IMR-90 (cell line): ENCODE measurements around the gene VAMP4. TPM values are rescaled to one million over a fixed set of nuclear protein-coding genes. Genes with fewer than 3 reads are reported as not detected.

Experiments
- ATAC-seq: fragments of 200-7000 bp; cut with Tn5 transposase; 2 replicates; pipeline ENCODE4 v1.9.1; 2020; ENCODE audit warnings: low read depth, mild to moderate bottlenecking, moderate library complexity
- BruUV-seq: library from RNA; stranded (reverse); fragments of 400-500 nt; replicated peaks from 2 replicates; lab custom pipeline; 2021; lab: Mats Ljungman, UMichigan
- CTCF ChIA-PET: fragments of 300-600 bp; formaldehyde crosslinking; extraction: SDS; loops from one replicate; lab custom pipeline; 2021; ENCODE audit warnings: antibody characterized with exemption; lab: Yijun Ruan, JAX
- POLR2A ChIA-PET: fragments of 300-600 bp; sonication (Branson Sonifier 250); formaldehyde crosslinking; loops from one replicate; lab custom pipeline; 2022; ENCODE audit warnings: antibody characterized with exemption; ENCODE audit not compliant: unreplicated experiment; lab: Charles Lee
- DNase-seq: peaks from one replicate; pipeline ENCODE4 v3.0.0; 2013
- H2AFZ ChIP-seq: replicated peaks from 2 replicates; pipeline ENCODE3; 2013; ENCODE audit warnings: low read length, mild to moderate bottlenecking; ENCODE audit not compliant: poor library complexity
- H2AK5ac ChIP-seq: 2 replicates; pipeline ENCODE4 v1.6.1; 2013; ENCODE audit warnings: low read depth, low read length, inconsistent platforms
- H2AK9ac ChIP-seq: replicated peaks from 2 replicates; pipeline ENCODE3; 2013; ENCODE audit warnings: mild to moderate bottlenecking, low read depth, low read length, moderate library complexity; ENCODE audit not compliant: poor library complexity
- H2BK120ac ChIP-seq: 2 replicates; pipeline ENCODE4 v1.6.1; 2013; ENCODE audit warnings: low read depth, low read length, inconsistent platforms
- H2BK15ac ChIP-seq: 3 replicates; pipeline ENCODE4 v1.6.1; 2013; ENCODE audit warnings: low read depth, low read length, inconsistent platforms
- H2BK20ac ChIP-seq: 2 replicates; pipeline ENCODE4 v1.6.1; 2013; ENCODE audit warnings: low read depth, mild to moderate bottlenecking, inconsistent platforms, low read length, moderate library complexity
- H2BK5ac ChIP-seq: 2 replicates; pipeline ENCODE4 v1.6.1; 2013; ENCODE audit warnings: mild to moderate bottlenecking, low read depth, low read length, inconsistent platforms; ENCODE audit not compliant: poor library complexity, severe bottlenecking
- H3K14ac ChIP-seq: replicated peaks from 2 replicates; pipeline ENCODE4 v1.6.1; 2013; ENCODE audit warnings: low read depth, low read length, inconsistent platforms
- H3K18ac ChIP-seq: 2 replicates; pipeline ENCODE4 v1.6.1; 2013; ENCODE audit warnings: low read depth, low read length, control low read depth
- H3K23ac ChIP-seq: 2 replicates; pipeline ENCODE4 v1.6.1; 2013; ENCODE audit warnings: low read depth, low read length, inconsistent platforms
- H3K27ac ChIP-seq: 2 replicates; pipeline ENCODE4 v1.5.1; 2013; ENCODE audit warnings: mild to moderate bottlenecking, control low read depth, low read length; ENCODE audit not compliant: insufficient read depth
- H3K27me3 ChIP-seq: 2 replicates; pipeline ENCODE4 v1.6.1; 2013; ENCODE audit warnings: low read length; ENCODE audit not compliant: control insufficient read depth, insufficient read depth
- H3K36me3 ChIP-seq: 2 replicates; pipeline ENCODE4 v1.6.1; 2013; ENCODE audit warnings: low read length, mixed read lengths; ENCODE audit not compliant: control insufficient read depth, insufficient read depth
- H3K4ac ChIP-seq: 2 replicates; pipeline ENCODE4 v1.6.1; 2013; ENCODE audit warnings: low read depth, low read length, inconsistent platforms
- H3K4me1 ChIP-seq: 2 replicates; pipeline ENCODE4 v1.6.1; 2013; ENCODE audit warnings: low read length, mixed read lengths; ENCODE audit not compliant: control insufficient read depth, insufficient read depth
- H3K4me2 ChIP-seq: 2 replicates; pipeline ENCODE4 v1.6.1; 2013; ENCODE audit warnings: low read depth, mild to moderate bottlenecking, control low read depth, low read length, moderate library complexity
- H3K4me3 ChIP-seq: 2 replicates; pipeline ENCODE4 v1.5.1; 2013; ENCODE audit warnings: low read depth, mild to moderate bottlenecking, control low read depth, low read length, moderate library complexity; ENCODE audit not compliant: insufficient read depth
- H3K56ac ChIP-seq: 2 replicates; pipeline ENCODE4 v1.6.1; 2013; ENCODE audit warnings: low read length, inconsistent platforms; ENCODE audit not compliant: insufficient read depth; ENCODE audit errors: extremely low read depth
- H3K79me1 ChIP-seq, 2 experiments: 2 replicates each; pipeline ENCODE4 v1.6.1; 2013; ENCODE audit warnings: low read length in 2 of 2, inconsistent platforms in 1 of 2, low read depth in 1 of 2
- H3K9ac ChIP-seq: 2 replicates; pipeline ENCODE4 v1.6.1; 2013; ENCODE audit warnings: low read depth, low read length, control low read depth
- H3K9me1 ChIP-seq: 2 replicates; pipeline ENCODE4 v1.6.1; 2013; ENCODE audit warnings: low read length, inconsistent platforms; ENCODE audit not compliant: insufficient read depth
- H3K9me3 ChIP-seq: 2 replicates; pipeline ENCODE4 v1.6.1; 2013; ENCODE audit warnings: low read length; ENCODE audit not compliant: control insufficient read depth, insufficient read depth
- H4K20me1 ChIP-seq: 2 replicates; pipeline ENCODE4 v1.6.1; 2013; ENCODE audit warnings: low read length, inconsistent platforms; ENCODE audit not compliant: insufficient read depth
- H4K5ac ChIP-seq: 2 replicates; pipeline ENCODE4 v1.6.1; 2013; ENCODE audit warnings: mild to moderate bottlenecking, low read depth, low read length, control low read depth
- H4K8ac ChIP-seq, 2 experiments: 2 replicates each; pipeline ENCODE4 v1.6.1; 2013; ENCODE audit warnings: low read depth in 2 of 2, low read length in 2 of 2, control low read depth in 1 of 2, inconsistent platforms in 1 of 2
- H4K91ac ChIP-seq: 2 replicates; pipeline ENCODE4 v1.6.1; 2013; ENCODE audit warnings: low read depth, low read length, inconsistent platforms; ENCODE audit not compliant: insufficient read depth
- BHLHE40 ChIP-seq: fragments of 150-350 bp; IDR thresholded peaks from 2 replicates; pipeline ENCODE4 v1.6.1; 2016; ENCODE audit warnings: mild to moderate bottlenecking, low read depth, low read length
- CEBPB ChIP-seq: IDR thresholded peaks from 2 replicates; pipeline ENCODE4 v1.6.1; 2012; ENCODE audit warnings: low read depth, low read length, improper control_type of control experiment
- CHD1 ChIP-seq: IDR thresholded peaks from 2 replicates; pipeline ENCODE4 v1.6.1; 2012; ENCODE audit warnings: low read depth, low read length, improper control_type of control experiment
- ELK1 ChIP-seq: fragments of 150-350 bp; IDR thresholded peaks from 2 replicates; pipeline ENCODE4 v1.6.1; 2016; ENCODE audit warnings: low read depth, mild to moderate bottlenecking, low read length, moderate library complexity, borderline replicate concordance
- FOS ChIP-seq: fragments of 150-350 bp; IDR thresholded peaks from 2 replicates; pipeline ENCODE4 v1.6.1; 2016; ENCODE audit warnings: low read depth, low read length
- MAFK ChIP-seq: IDR thresholded peaks from 2 replicates; pipeline ENCODE4 v1.6.1; 2012; ENCODE audit warnings: low read depth, low read length, improper control_type of control experiment
- MAZ ChIP-seq: IDR thresholded peaks from 2 replicates; pipeline ENCODE4 v1.6.1; 2012; ENCODE audit warnings: low read depth, mild to moderate bottlenecking, low read length, improper control_type of control experiment, moderate library complexity, borderline replicate concordance
- MXI1 ChIP-seq: IDR thresholded peaks from 2 replicates; pipeline ENCODE4 v1.6.1; 2012; ENCODE audit warnings: low read depth, mild to moderate bottlenecking, low read length, moderate library complexity, borderline replicate concordance
- RAD21 ChIP-seq: IDR thresholded peaks from 2 replicates; pipeline ENCODE4 v1.6.1; 2012; ENCODE audit warnings: low read length, improper control_type of control experiment
- SMC3 ChIP-seq: fragments of 150-350 bp; IDR thresholded peaks from 2 replicates; pipeline ENCODE4 v1.6.1; 2016; ENCODE audit warnings: low read depth, mild to moderate bottlenecking, antibody characterized with exemption, low read length, moderate library complexity
- WGBS, 2 experiments: methylation state at CpG; one replicate each; pipeline versions ENCODE4 v1.1.5 to v1.1.7; 2013; ENCODE audit warnings: missing lambda C conversion rate in 2 of 2; ENCODE audit not compliant: insufficient read length in 1 of 2; ENCODE audit errors: extremely low coverage in 2 of 2; 5-methylcytosine and 5-hydroxymethylcytosine counted together
- dilution Hi-C: fragments of 300-500 bp; cut with HindIII; formaldehyde crosslinking; loops from one replicate; pipeline ENCODE4 v1.14.3; 2018; ENCODE audit warnings: low sequenced_read_pairs; ENCODE audit not compliant: unreplicated experiment
- in situ Hi-C: fragments of 300-500 bp; cut with MboI; formaldehyde crosslinking; loops from 3 replicates; pipeline ENCODE4 v1.14.3; 2019; ENCODE audit warnings: low sequenced_read_pairs, inconsistent platforms, mixed read lengths
- intact Hi-C: fragments of 100-400 bp; cut with micrococcal nuclease; formaldehyde crosslinking; loops from 2 replicates; pipeline ENCODE4 v1.10.0; 2022
- polyA plus RNA-seq, 3 experiments: library from polyadenylated mRNA; depleted of rRNA; stranded (reverse); fragments of >200 nt; gene quantifications; 2 replicates each; pipeline ENCODE4 v1.2.3, GENCODE V29; 2012; ENCODE audit warnings: low replicate concordance in 1 of 3
- total RNA-seq: library from RNA; depleted of rRNA; stranded (reverse); fragments of >200 nt; gene quantifications from 2 replicates; pipeline ENCODE4 v1.2.3, GENCODE V29; 2012

VAMP4 gene
- total and polyA plus RNA-seq, 2 of the 4 experiments (the other 2 are of a cell fraction), result 3.4 to 5.4 TPM

GRCh38 chr1:171780583-171781175, 38.8 kb upstream of the VAMP4 start (continued):
- TF ChIP-seq CEBPB, result no peak
- TF ChIP-seq ELK1, result no peak
- no peak for TF ChIP-seq FOS

- Histone ChIP-seq H2AK5ac (no peak overlapping the region), H3K79me1 (no peaks in the 10 kb centered on the region), H3K4me3 (no peak overlapping the region), H3K9ac (no peak overlapping the region), H2BK120ac (no peak overlapping the region), H3K4me2 (no peak overlapping the region), H3K4ac (no peak overlapping the region), H4K91ac (no peak overlapping the region), H4K20me1 (no peaks in the 10 kb centered on the region), H2AFZ (no peak overlapping the region), H2BK5ac (no peak overlapping the region), H3K23ac (no peak overlapping the region), H3K56ac (no peak overlapping the region), H2BK15ac (no peak overlapping the region), H3K27ac (no peak overlapping the region), H3K18ac (no peak overlapping the region), H3K36me3 (no peaks in the 10 kb centered on the region), H4K8ac (no peak overlapping the region), H3K4me1 (no peaks in the 10 kb centered on the region; the same call in 1 of the 2 replicates), H2AK9ac (no peak overlapping the region), H3K27me3 (no peaks in the 10 kb centered on the region), H3K9me3 (no peaks in the 10 kb centered on the region), H2BK20ac (no peak overlapping the region), H4K5ac (no peak overlapping the region), H3K9me1 (no peaks in the 10 kb centered on the region), H3K14ac (no peak overlapping the region)
- 100% methylated on average over 1 of the region's 2 CpGs; no CpG with 5 or more reads in 1 of the 2 experiments for WGBS, 2 experiments
- in situ Hi-C loops (no loop called here), intact Hi-C loops (no loop called here), dilution Hi-C loops (no loop called here)
- BruUV-seq, result no TSS peak
- POLR2A ChIA-PET, result no interaction called here
- TF ChIP-seq BHLHE40, result no peak
- TF ChIP-seq FOS, result no peak
- no peak for TF ChIP-seq MAZ
- TF ChIP-seq MAFK, result no peak
- TF ChIP-seq CEBPB, result no peak
- TF ChIP-seq RAD21, result no peak
- TF ChIP-seq CHD1, result no peak
- TF ChIP-seq MXI1, result no peak
- no peak for TF ChIP-seq SMC3
- no peak for ATAC-seq
- no peak for DNase-seq
- CTCF ChIA-PET, result no interaction called here
These were observed 30.4 kb upstream of the VAMP4 start for GRCh38 chr1:171772312-171772711.
